HFFc6 (cell line): ENCODE data around the gene HDAC9. TPM values are rescaled to one million over a fixed set of nuclear protein-coding genes. Genes with fewer than 3 reads are reported as not detected.

ENCODE experiments used
- DNase-seq: peaks from one replicate; pipeline ENCODE4 v3.0.0-alpha.2; 2018
- H3K27ac Mint-ChIP-seq: 2 replicates; pipeline ENCODE4 v1.8.0; 2020; ENCODE audit warnings: mild to moderate bottlenecking, mixed read lengths
- H3K27me3 Mint-ChIP-seq: 2 replicates; pipeline ENCODE4 v1.8.0; 2021; ENCODE audit warnings: mild to moderate bottlenecking, moderate library complexity, mixed read lengths; ENCODE audit not compliant: insufficient read depth
- H3K36me3 Mint-ChIP-seq: 2 replicates; pipeline ENCODE4 v1.8.0; 2021; ENCODE audit warnings: low read depth, mixed read lengths
- H3K4me1 Mint-ChIP-seq: 2 replicates; pipeline ENCODE4 v1.8.0; 2020; ENCODE audit warnings: low read depth, mixed read lengths
- H3K4me3 Mint-ChIP-seq: 2 replicates; pipeline ENCODE4 v1.8.0; 2020; ENCODE audit warnings: mild to moderate bottlenecking, moderate library complexity, mixed read lengths
- H3K9me3 Mint-ChIP-seq: 2 replicates; pipeline ENCODE4 v1.8.0; 2020; ENCODE audit warnings: mild to moderate bottlenecking, mixed read lengths
- total RNA-seq, 6 experiments: library from RNA; stranded (reverse); fragmentation: NEBNext Ultra II Directional; extraction: Animal tissue kit (Norgen Biotek cat#: 25700); gene quantifications; 2 replicates in 1 of 6; 3 replicates in 5 of 6; pipeline ENCODE4 v1.2.3, GENCODE V29; 2021
- TF ChIP-seq, protein P1 (sequence below): fragments of 200-600 bp; sonication (generic); IDR thresholded peaks from 2 replicates; pipeline ENCODE4 v1.5.0; 2021; ENCODE audit warnings: antibody characterized with exemption, mild to moderate bottlenecking

HDAC9 gene
- total RNA-seq, 6 experiments from 2014 or later: 11.5 to 29.2 (median 13.2) TPM

DNA sequence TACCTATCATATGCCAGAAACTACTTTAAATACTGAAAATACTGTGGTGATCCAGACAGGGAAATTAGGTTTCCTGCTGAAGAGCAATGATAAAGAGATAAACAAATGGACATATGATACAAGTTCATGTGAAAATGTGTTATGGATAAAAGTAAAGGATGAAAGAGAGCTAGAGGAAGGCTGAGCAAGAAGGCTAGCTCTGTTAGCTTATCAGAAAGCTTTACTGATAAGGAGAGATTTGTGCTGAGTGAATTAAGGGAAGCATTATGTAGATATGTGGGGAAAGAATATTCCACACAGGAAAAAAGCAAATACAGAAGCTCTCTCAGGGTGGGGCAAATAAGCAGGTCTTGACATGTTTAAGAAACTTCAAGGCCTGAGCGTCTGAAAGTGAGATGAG lies 308.4 kb downstream of the HDAC9 start:
- H3K4me3 Mint-ChIP-seq: no peak overlapping the region
- TF ChIP-seq, protein P1, sequence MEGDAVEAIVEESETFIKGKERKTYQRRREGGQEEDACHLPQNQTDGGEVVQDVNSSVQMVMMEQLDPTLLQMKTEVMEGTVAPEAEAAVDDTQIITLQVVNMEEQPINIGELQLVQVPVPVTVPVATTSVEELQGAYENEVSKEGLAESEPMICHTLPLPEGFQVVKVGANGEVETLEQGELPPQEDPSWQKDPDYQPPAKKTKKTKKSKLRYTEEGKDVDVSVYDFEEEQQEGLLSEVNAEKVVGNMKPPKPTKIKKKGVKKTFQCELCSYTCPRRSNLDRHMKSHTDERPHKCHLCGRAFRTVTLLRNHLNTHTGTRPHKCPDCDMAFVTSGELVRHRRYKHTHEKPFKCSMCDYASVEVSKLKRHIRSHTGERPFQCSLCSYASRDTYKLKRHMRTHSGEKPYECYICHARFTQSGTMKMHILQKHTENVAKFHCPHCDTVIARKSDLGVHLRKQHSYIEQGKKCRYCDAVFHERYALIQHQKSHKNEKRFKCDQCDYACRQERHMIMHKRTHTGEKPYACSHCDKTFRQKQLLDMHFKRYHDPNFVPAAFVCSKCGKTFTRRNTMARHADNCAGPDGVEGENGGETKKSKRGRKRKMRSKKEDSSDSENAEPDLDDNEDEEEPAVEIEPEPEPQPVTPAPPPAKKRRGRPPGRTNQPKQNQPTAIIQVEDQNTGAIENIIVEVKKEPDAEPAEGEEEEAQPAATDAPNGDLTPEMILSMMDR: no peak
- DNase-seq: no peak
- peaks cover 8% of the 10 kb centered on the region for H3K4me1 Mint-ChIP-seq
- no peaks in the 10 kb centered on the region for H3K36me3 Mint-ChIP-seq
- H3K27me3 Mint-ChIP-seq: no peaks in the 10 kb centered on the region; the same call in 1 of the 2 replicates
- no peaks in the 10 kb centered on the region for H3K9me3 Mint-ChIP-seq
- no peak overlapping the region for H3K27ac Mint-ChIP-seq

DNA sequence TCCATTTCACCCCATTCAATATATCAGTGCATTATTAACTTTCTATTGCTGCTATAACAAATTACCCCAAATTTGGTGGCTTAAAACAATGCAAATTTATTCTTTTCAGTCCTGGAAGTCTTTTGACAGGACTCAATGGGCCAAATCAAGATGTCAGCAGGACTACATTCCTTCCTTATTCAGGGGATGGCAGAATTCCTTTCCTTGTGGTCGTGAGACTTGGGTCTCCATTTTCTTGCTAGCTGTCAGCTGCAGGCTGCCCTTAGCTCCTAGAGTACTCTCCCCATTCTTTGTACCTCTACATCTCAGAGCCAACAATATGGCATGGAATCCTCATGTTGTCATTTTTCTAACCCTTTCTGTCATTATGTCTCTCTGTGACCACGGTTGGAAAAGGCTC lies 310.6 kb downstream of the HDAC9 start:
- no peak for DNase-seq
- Mint-ChIP-seq H3K36me3 (no peaks in the 10 kb centered on the region), H3K4me3 (no peak overlapping the region), H3K27ac (no peak overlapping the region), H3K4me1 (no peaks in the 10 kb centered on the region; the same call in 1 of the 2 replicates), H3K27me3 (peaks cover 1% of the 10 kb centered on the region; the same call in 1 of the 2 replicates), H3K9me3 (no peaks in the 10 kb centered on the region)
- TF ChIP-seq, protein P1: no peak

DNA sequence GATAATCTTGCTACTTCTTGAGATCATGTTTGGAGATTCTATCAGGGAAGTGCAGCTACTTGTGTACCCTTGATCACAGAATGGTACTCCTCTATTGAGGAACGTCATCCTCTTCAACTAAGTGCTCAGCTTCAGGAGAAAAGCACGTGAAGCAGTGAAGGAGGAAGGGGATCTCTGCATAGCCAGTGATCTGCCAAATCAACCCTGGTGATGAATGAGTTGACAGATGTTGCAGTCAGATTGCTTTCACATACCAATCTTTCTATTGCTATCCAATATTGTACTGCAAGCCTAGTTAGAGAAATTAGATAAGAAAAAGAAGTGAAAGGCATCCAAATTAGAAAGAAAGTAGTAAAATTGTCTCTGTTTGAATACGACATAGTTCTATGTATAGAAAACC lies 312.5 kb downstream of the HDAC9 start:
- H3K9me3 Mint-ChIP-seq: peaks cover 6% of the 10 kb centered on the region; the same call in 1 of the 2 replicates
- peaks cover 6% of the 10 kb centered on the region for H3K36me3 Mint-ChIP-seq
- no peaks in the 10 kb centered on the region; the same call in 1 of the 2 replicates for H3K4me1 Mint-ChIP-seq
- H3K27me3 Mint-ChIP-seq: peaks cover 1% of the 10 kb centered on the region; the same call in 1 of the 2 replicates
- no peak for DNase-seq
- H3K4me3 Mint-ChIP-seq: no peak overlapping the region
- TF ChIP-seq, protein P1: no peak
- H3K27ac Mint-ChIP-seq: no peak overlapping the region

DNA sequence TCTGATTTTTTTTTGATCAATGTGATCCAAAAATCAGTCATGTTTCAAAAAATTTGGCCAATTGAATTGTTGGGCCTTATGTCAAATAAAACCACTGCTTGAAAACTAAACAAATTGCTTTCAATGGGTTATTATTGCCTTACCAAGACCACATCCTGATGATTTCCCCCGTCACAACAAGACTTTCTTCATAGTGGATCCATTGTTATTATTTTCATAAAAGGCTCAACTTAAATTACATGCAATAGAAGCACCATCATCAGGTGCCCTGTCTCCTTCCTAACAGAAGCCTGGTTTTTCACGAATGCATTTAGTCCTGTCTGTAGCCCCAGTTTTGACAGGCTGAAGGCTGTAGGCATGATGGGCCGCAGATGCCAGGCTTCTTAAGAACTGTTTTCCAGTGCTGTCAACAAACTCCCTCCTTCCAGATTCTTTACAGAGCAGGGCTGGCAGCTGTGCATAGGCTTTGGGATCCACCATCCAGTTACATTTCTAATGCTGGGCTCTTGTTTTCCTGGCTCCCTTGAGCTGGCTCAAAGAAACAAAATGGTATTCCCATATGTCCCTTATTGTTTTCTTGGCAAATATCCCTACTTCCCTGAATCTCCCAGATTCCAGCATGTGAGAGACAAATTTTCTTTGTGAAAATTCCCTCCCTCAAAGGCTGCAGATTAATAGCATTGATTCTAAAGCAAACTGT lies 319.9 kb downstream of the HDAC9 start:
- Mint-ChIP-seq H3K4me1 (no peaks in the 10 kb centered on the region), H3K27me3 (peaks cover 1% of the 10 kb centered on the region; the same call in 1 of the 2 replicates), H3K27ac (no peak overlapping the region), H3K4me3 (no peak overlapping the region), H3K36me3 (peaks cover 9% of the 10 kb centered on the region), H3K9me3 (peaks cover 9% of the 10 kb centered on the region; the same call in 1 of the 2 replicates)
- DNase-seq: no peak
- TF ChIP-seq, protein P1: no peak

DNA sequence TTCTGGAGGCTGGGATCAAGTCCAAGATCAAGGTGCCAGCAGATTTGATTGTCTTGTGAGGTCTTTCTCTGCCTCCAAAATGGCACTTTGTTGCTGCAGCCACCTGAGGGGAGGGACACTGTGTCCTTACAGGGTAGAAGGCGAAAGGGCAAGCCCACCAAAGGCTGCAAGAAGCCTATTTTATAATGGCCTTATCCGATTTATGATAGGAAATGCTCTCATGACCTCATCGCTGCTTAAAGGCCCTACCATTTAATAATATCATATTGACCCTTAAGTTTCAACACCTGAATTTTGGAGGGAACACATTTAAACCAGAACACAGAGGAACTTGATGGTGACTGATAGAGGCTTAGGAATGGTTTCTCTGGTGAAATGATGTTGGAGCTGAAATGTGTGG lies 325.4 kb downstream of the HDAC9 start:
- Mint-ChIP-seq H3K4me3 (no peak overlapping the region), H3K4me1 (no peaks in the 10 kb centered on the region), H3K27ac (no peak overlapping the region), H3K9me3 (no peaks in the 10 kb centered on the region), H3K27me3 (no peaks in the 10 kb centered on the region), H3K36me3 (no peaks in the 10 kb centered on the region)
- TF ChIP-seq, protein P1: no peak
- DNase-seq: no peak
